Endothelial cell of umbilical vein (primary cell): ENCODE results near the gene RAPGEF3. TPM values are rescaled to one million over a fixed set of nuclear protein-coding genes. Genes with fewer than 3 reads are reported as not detected.

Source experiments
- BruUV-seq: library from RNA; stranded (reverse); fragments of 400-500 nt; replicated peaks from 2 replicates; lab custom pipeline; 2021; lab: Mats Ljungman, UMichigan
- CTCF ChIA-PET: fragments of 300-600, 350-600 bp; sonication (Branson Sonifier 250); formaldehyde crosslinking; loops from one replicate; lab custom pipeline; 2021; ENCODE audit warnings: antibody characterized with exemption, inconsistent platforms; lab: Charles Lee
- POLR2A ChIA-PET: fragments of 300-600, 350-600 bp; sonication (Branson Sonifier 250); formaldehyde crosslinking; loops from one replicate; lab custom pipeline; 2021; ENCODE audit warnings: antibody characterized with exemption, inconsistent platforms; lab: Charles Lee
- DNase-seq: peaks from one replicate; pipeline ENCODE4 v3.0.0-alpha.2; 2011; ENCODE audit warnings: low read depth, low spot score
- FAIRE-seq: peaks from 2 replicates; lab custom pipeline; 2011; peaks lifted over from hg19 to GRCh38; lab: Jason Lieb, UNC
- H2AFZ ChIP-seq: 2 replicates; pipeline ENCODE4 v1.6.0; 2012; ENCODE audit warnings: low read depth, low read length, control low read depth, inconsistent platforms
- H3K27ac ChIP-seq: 2 replicates; pipeline ENCODE4 v1.5.1; 2011; ENCODE audit warnings: low read depth, mild to moderate bottlenecking, control low read depth, low read length, moderate library complexity; ENCODE audit not compliant: insufficient read depth
- H3K27me3 ChIP-seq, 2 experiments: 2 replicates each; pipeline versions ENCODE4 v1.6.0 to v1.6.1; 2011; ENCODE audit warnings: low read length in 2 of 2, mixed read lengths in 1 of 2; ENCODE audit not compliant: control insufficient read depth in 2 of 2, insufficient read depth in 2 of 2
- H3K36me3 ChIP-seq, 2 experiments: 2 replicates in 1 of 2; 3 replicates in 1 of 2; pipeline ENCODE4 v1.5.1; 2011; ENCODE audit warnings: low read length in 2 of 2, mild to moderate bottlenecking in 1 of 2, moderate library complexity in 1 of 2; ENCODE audit not compliant: control insufficient read depth in 2 of 2, insufficient read depth in 2 of 2; ENCODE audit errors: extremely low read depth in 1 of 2
- H3K4me1 ChIP-seq: 3 replicates; pipeline ENCODE4 v1.5.1; 2011; ENCODE audit warnings: mild to moderate bottlenecking, low read length; ENCODE audit not compliant: control insufficient read depth, insufficient read depth; ENCODE audit errors: extremely low read depth
- H3K4me2 ChIP-seq: 2 replicates; pipeline ENCODE4 v1.6.1; 2011; ENCODE audit warnings: low read length, control low read depth, mixed read lengths; ENCODE audit not compliant: insufficient read depth
- H3K4me3 ChIP-seq, 3 experiments: fragments of 200-600 bp in 1 of 3; sonication (generic), shearing (Covaris generic) in 1 of 3; replicated peaks in 1 of 3; 2 replicates each; pipeline ENCODE4 v1.5.1; 2011 to 2016; ENCODE audit warnings: control low read depth in 3 of 3, low read length in 3 of 3, mild to moderate bottlenecking in 2 of 3, inconsistent platforms in 1 of 3, low read depth in 1 of 3, moderate library complexity in 1 of 3; ENCODE audit not compliant: insufficient read depth in 1 of 3
- H3K79me2 ChIP-seq: 2 replicates; pipeline ENCODE4 v1.6.0; 2012; ENCODE audit warnings: low read length, inconsistent platforms; ENCODE audit not compliant: control insufficient read depth, insufficient read depth
- H3K9ac ChIP-seq: replicated peaks from 2 replicates; pipeline ENCODE3; 2011; ENCODE audit warnings: low read length, control low read depth; ENCODE audit not compliant: insufficient read depth; ENCODE audit errors: extremely low read depth
- H3K9me1 ChIP-seq: replicated peaks from 3 replicates; pipeline ENCODE4 v1.6.0; 2011; ENCODE audit warnings: mild to moderate bottlenecking, low read length; ENCODE audit not compliant: control insufficient read depth, insufficient read depth; ENCODE audit errors: extremely low read depth
- H3K9me3 ChIP-seq: replicated peaks from 2 replicates; pipeline ENCODE4 v1.5.1; 2012; ENCODE audit warnings: low read length, inconsistent platforms; ENCODE audit not compliant: control insufficient read depth, insufficient read depth
- H4K20me1 ChIP-seq: replicated peaks from 2 replicates; pipeline ENCODE3; 2011; ENCODE audit warnings: mild to moderate bottlenecking, low read length; ENCODE audit not compliant: control insufficient read depth, insufficient read depth; ENCODE audit errors: extremely low read depth
- EZH2 ChIP-seq: IDR thresholded peaks from 2 replicates; pipeline ENCODE4 v1.6.1; 2012; ENCODE audit warnings: borderline replicate concordance, low read depth, mild to moderate bottlenecking, moderate library complexity, low read length, inconsistent platforms; ENCODE audit not compliant: severe bottlenecking
- FOS ChIP-seq: IDR thresholded peaks from 2 replicates; pipeline ENCODE4 v1.6.1; 2011; ENCODE audit warnings: mild to moderate bottlenecking, low read length, moderate library complexity, borderline replicate concordance; ENCODE audit not compliant: insufficient read depth
- GATA2 ChIP-seq: IDR thresholded peaks from 2 replicates; pipeline ENCODE4 v1.7.0; 2011; ENCODE audit warnings: low read depth, mild to moderate bottlenecking, moderate library complexity, mixed read lengths, low read length; ENCODE audit not compliant: insufficient read length, insufficient read depth
- JUN ChIP-seq: IDR thresholded peaks from 2 replicates; pipeline ENCODE4 v1.6.1; 2011; ENCODE audit warnings: borderline replicate concordance, low read depth; ENCODE audit not compliant: insufficient read length, insufficient read depth
- MYC ChIP-seq: IDR thresholded peaks from one replicate; pipeline ENCODE4 v1.6.1; 2011; ENCODE audit warnings: mild to moderate bottlenecking, low read depth, low read length
- POLR2A ChIP-seq: IDR thresholded peaks from 2 replicates; pipeline ENCODE4 v1.6.1; 2012; ENCODE audit warnings: low read depth, mild to moderate bottlenecking, control low read depth, low read length
- POLR2AphosphoS5 ChIP-seq: IDR thresholded peaks from 2 replicates; pipeline ENCODE4 v1.6.1; 2012; ENCODE audit warnings: low read depth, mild to moderate bottlenecking, control low read depth, low read length, moderate library complexity; ENCODE audit not compliant: insufficient read depth
- dilution Hi-C: fragments of 300-500 bp; cut with MboI; formaldehyde crosslinking; loops from one replicate; pipeline ENCODE4 v1.15.0; 2019; ENCODE audit warnings: low sequenced_read_pairs; ENCODE audit not compliant: extremely low pct_ligation_motif_present
- intact Hi-C: fragments of 100-400 bp; cut with micrococcal nuclease; formaldehyde crosslinking; loops from one replicate; pipeline ENCODE4 v1.10.0; 2022
- polyA plus RNA-seq, 4 experiments: library from polyadenylated mRNA; depleted of rRNA in 3 of 4; stranded (reverse) in 3 of 4; unstranded in 1 of 4; fragments of >200 nt; gene quantifications; 2 replicates each; pipeline versions ENCODE4 v1.2.1 to v1.2.3, GENCODE V29; 2011 to 2012; ENCODE audit warnings: missing spikeins in 1 of 4
- total RNA-seq: library from RNA; stranded (reverse); gene quantifications from 2 replicates; pipeline ENCODE4 v1.2.3, GENCODE V29; 2021
- TF ChIP-seq, protein P1 (sequence below): IDR thresholded peaks from 2 replicates; pipeline ENCODE4 v1.6.1; 2011; ENCODE audit not compliant: insufficient read depth, insufficient read length
- TF ChIP-seq, protein P2 (sequence below), 2 donors: IDR thresholded peaks; 1 replicate in 1 of 2; 2 replicates in 1 of 2; pipeline ENCODE4 v1.5.1; 2011; ENCODE audit warnings: low read length in 2 of 2, mild to moderate bottlenecking in 2 of 2, moderate library complexity in 2 of 2, control low read depth in 1 of 2, inconsistent platforms in 1 of 2, low read depth in 1 of 2; ENCODE audit not compliant: insufficient read depth in 1 of 2; ENCODE audit errors: extremely low read depth in 1 of 2

RAPGEF3 gene
- total and polyA plus RNA-seq, 2 donors (not counting 3 experiments of a cell fraction or from before 2014, with no cell fraction given) = 34.5 to 55.1 TPM

- DNase-seq (no peak), FAIRE-seq (no peak)
- Histone ChIP-seq H2AFZ (peak overlapping the region; percentile 14), H3K4me3 (peak overlapping the region; percentile 23 to 70 (median 43)), H3K27me3 (no peaks in the 10 kb centered on the region), H3K79me2 (no peaks in the 10 kb centered on the region), H3K36me3 (no peaks in the 10 kb centered on the region), H3K9me3 (no peaks in the 10 kb centered on the region), H3K27ac (no peak overlapping the region), H3K4me2 (peak overlapping the region; percentile 64), H3K9me1 (no peaks in the 10 kb centered on the region), H4K20me1 (no peaks in the 10 kb centered on the region), H3K9ac (peak overlapping the region; percentile 5), H3K4me1 (peaks cover 31% of the 10 kb centered on the region)
- POLR2A ChIA-PET = no interaction called here
- TF ChIP-seq JUN (no peak), MYC (no peak), GATA2 (no peak), POLR2A (no peak), EZH2 (no peak), FOS (no peak), POLR2AphosphoS5 (no peak)
- TF ChIP-seq, protein P1, sequence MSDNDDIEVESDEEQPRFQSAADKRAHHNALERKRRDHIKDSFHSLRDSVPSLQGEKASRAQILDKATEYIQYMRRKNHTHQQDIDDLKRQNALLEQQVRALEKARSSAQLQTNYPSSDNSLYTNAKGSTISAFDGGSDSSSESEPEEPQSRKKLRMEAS = no peak
- TF ChIP-seq, protein P2, sequence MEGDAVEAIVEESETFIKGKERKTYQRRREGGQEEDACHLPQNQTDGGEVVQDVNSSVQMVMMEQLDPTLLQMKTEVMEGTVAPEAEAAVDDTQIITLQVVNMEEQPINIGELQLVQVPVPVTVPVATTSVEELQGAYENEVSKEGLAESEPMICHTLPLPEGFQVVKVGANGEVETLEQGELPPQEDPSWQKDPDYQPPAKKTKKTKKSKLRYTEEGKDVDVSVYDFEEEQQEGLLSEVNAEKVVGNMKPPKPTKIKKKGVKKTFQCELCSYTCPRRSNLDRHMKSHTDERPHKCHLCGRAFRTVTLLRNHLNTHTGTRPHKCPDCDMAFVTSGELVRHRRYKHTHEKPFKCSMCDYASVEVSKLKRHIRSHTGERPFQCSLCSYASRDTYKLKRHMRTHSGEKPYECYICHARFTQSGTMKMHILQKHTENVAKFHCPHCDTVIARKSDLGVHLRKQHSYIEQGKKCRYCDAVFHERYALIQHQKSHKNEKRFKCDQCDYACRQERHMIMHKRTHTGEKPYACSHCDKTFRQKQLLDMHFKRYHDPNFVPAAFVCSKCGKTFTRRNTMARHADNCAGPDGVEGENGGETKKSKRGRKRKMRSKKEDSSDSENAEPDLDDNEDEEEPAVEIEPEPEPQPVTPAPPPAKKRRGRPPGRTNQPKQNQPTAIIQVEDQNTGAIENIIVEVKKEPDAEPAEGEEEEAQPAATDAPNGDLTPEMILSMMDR (IDR thresholded peaks at IDR 0.05; ENCODE audit: extremely low read depth in 1 of 2, insufficient read depth in 1 of 2, low read depth in 1 of 2, low read length in 2 of 2) = no peak
- CTCF ChIA-PET = interaction anchor here (0.7 to 10.1 kb wide), 4 partner anchors 13 to 65 kb away, joined by 3 to 385 read pairs (median 41); partner anchors contain the start of gene RAPGEF3
- intact Hi-C loops = loop anchor here (1.0 to 2.0 kb wide), 2 partner anchors 16 to 123 kb away; partner anchors contain the start of gene RAPGEF3
- dilution Hi-C loops = no loop called here
- BruUV-seq = TSS peak; percentile 22
Observed at GRCh38 chr12:47773858-47774580, 15.3 kb upstream of the RAPGEF3 start.
